MM.1S (cell line): Measurements from ENCODE around the gene MID1.

Experiments
- DNase-seq: peaks from one replicate; pipeline ENCODE4 v3.0.0-alpha.2; 2015
- H2AFZ ChIP-seq: fragments of 300-600 bp; sonication (generic); 2 replicates; pipeline ENCODE4 v1.6.0; 2016; ENCODE audit warnings: antibody characterized with exemption, low read length
- H3F3A ChIP-seq: fragments of 300-600 bp; sonication (generic); 2 replicates; pipeline ENCODE4 v1.6.1; 2016; ENCODE audit warnings: mild to moderate bottlenecking, antibody characterized with exemption, low read length, moderate library complexity, mixed read lengths; ENCODE audit not compliant: insufficient read depth
- H3K27ac ChIP-seq: fragments of 300-600 bp; sonication (generic); 2 replicates; pipeline ENCODE4 v1.5.1; 2016; ENCODE audit warnings: mild to moderate bottlenecking, low read length
- H3K27me3 ChIP-seq: fragments of 300-600 bp; sonication (generic); replicated peaks from 2 replicates; pipeline ENCODE4 v1.6.0; 2016; ENCODE audit warnings: low read length; ENCODE audit not compliant: insufficient read depth
- H3K36me3 ChIP-seq: fragments of 300-600 bp; sonication (generic); replicated peaks from 2 replicates; pipeline ENCODE4 v1.6.1; 2016; ENCODE audit warnings: mild to moderate bottlenecking, low read length, mixed read lengths; ENCODE audit not compliant: insufficient read depth
- H3K4me1 ChIP-seq: fragments of 300-600 bp; sonication (generic); 2 replicates; pipeline ENCODE4 v1.6.1; 2016; ENCODE audit warnings: low read length, mixed read lengths
- H3K4me2 ChIP-seq: fragments of 300-600 bp; sonication (generic); 2 replicates; pipeline ENCODE4 v1.6.0; 2016; ENCODE audit warnings: low read depth, low read length
- H3K4me3 ChIP-seq: fragments of 300-600 bp; sonication (generic); 2 replicates; pipeline ENCODE4 v1.5.1; 2016; ENCODE audit warnings: low read length, mixed read lengths
- H3K79me2 ChIP-seq: fragments of 300-600 bp; sonication (generic); 2 replicates; pipeline ENCODE4 v1.6.1; 2016; ENCODE audit warnings: mixed run types, low read length, mixed read lengths
- H3K9ac ChIP-seq: fragments of 300-600 bp; sonication (generic); 2 replicates; pipeline ENCODE4 v1.6.1; 2016; ENCODE audit warnings: low read length, mixed read lengths
- H3K9me2 ChIP-seq: fragments of 300-600 bp; sonication (generic); replicated peaks from 2 replicates; pipeline ENCODE4 v1.6.1; 2016; ENCODE audit warnings: mild to moderate bottlenecking, low read length, mixed read lengths; ENCODE audit not compliant: insufficient read depth
- H3K9me3 ChIP-seq: fragments of 300-600 bp; sonication (generic); replicated peaks from 2 replicates; pipeline ENCODE4 v1.6.1; 2016; ENCODE audit warnings: mild to moderate bottlenecking, low read length, mixed read lengths; ENCODE audit not compliant: insufficient read depth
- H4K20me1 ChIP-seq: fragments of 300-600 bp; sonication (generic); 2 replicates; pipeline ENCODE4 v1.6.1; 2016; ENCODE audit warnings: mild to moderate bottlenecking, low read length, moderate library complexity, mixed read lengths; ENCODE audit not compliant: insufficient read depth
- EZH2 ChIP-seq: fragments of 300-600 bp; sonication (generic); optimal IDR thresholded peaks from 2 replicates; pipeline ENCODE3; 2017; ENCODE audit warnings: low read depth, mild to moderate bottlenecking, antibody characterized with exemption, low read length, mixed read lengths
- EZH2phosphoT487 ChIP-seq: fragments of 300-600 bp; sonication (generic); IDR thresholded peaks from 2 replicates; pipeline ENCODE4 v1.6.1; 2018; ENCODE audit warnings: antibody characterized with exemption, low read length
- TF ChIP-seq, protein P1 (sequence below): fragments of 300-600 bp; sonication (generic); IDR thresholded peaks from 2 replicates; pipeline ENCODE4 v1.5.1; 2016; ENCODE audit warnings: antibody characterized with exemption, low read length, mixed read lengths

The MID1 gene

DNA sequence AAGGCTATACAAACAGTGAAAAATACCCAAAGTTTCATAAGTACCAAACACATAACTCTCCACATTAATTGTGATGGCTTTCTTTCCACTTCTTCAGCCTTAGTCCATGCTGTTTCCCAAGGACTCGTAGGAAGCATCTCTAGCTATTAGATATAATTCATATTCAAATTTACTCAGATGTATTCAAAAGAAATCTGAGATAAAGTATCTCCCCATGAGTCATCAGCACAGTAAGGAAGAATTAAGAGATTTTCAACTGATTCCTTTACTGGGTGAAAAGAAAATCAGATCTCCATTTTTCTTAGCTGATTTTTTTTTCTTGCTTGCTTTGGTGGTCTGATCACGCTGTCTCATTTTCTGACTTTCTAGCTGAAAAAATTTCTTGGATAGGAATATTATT, 71.7 kb downstream of the MID1 start:
- H3K9me2 ChIP-seq, result no peaks in the 10 kb centered on the region
- H3K4me2 ChIP-seq, result no peak overlapping the region
- no peak for DNase-seq
- H2AFZ ChIP-seq, result no peak overlapping the region
- TF ChIP-seq EZH2phosphoT487 (no peak), EZH2 (no peak)
- TF ChIP-seq, protein P1, sequence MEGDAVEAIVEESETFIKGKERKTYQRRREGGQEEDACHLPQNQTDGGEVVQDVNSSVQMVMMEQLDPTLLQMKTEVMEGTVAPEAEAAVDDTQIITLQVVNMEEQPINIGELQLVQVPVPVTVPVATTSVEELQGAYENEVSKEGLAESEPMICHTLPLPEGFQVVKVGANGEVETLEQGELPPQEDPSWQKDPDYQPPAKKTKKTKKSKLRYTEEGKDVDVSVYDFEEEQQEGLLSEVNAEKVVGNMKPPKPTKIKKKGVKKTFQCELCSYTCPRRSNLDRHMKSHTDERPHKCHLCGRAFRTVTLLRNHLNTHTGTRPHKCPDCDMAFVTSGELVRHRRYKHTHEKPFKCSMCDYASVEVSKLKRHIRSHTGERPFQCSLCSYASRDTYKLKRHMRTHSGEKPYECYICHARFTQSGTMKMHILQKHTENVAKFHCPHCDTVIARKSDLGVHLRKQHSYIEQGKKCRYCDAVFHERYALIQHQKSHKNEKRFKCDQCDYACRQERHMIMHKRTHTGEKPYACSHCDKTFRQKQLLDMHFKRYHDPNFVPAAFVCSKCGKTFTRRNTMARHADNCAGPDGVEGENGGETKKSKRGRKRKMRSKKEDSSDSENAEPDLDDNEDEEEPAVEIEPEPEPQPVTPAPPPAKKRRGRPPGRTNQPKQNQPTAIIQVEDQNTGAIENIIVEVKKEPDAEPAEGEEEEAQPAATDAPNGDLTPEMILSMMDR, result no peak
- H3K36me3 ChIP-seq, result no peaks in the 10 kb centered on the region
- H3K9ac ChIP-seq, result no peak overlapping the region
- H3K4me1 ChIP-seq, result no peaks in the 10 kb centered on the region
- H3K79me2 ChIP-seq, result no peaks in the 10 kb centered on the region
- H3K27ac ChIP-seq, result no peak overlapping the region
- H3K9me3 ChIP-seq, result no peaks in the 10 kb centered on the region
- no peaks in the 10 kb centered on the region for H3F3A ChIP-seq
- H4K20me1 ChIP-seq, result no peaks in the 10 kb centered on the region
- no peaks in the 10 kb centered on the region for H3K27me3 ChIP-seq
- no peak overlapping the region for H3K4me3 ChIP-seq

DNA sequence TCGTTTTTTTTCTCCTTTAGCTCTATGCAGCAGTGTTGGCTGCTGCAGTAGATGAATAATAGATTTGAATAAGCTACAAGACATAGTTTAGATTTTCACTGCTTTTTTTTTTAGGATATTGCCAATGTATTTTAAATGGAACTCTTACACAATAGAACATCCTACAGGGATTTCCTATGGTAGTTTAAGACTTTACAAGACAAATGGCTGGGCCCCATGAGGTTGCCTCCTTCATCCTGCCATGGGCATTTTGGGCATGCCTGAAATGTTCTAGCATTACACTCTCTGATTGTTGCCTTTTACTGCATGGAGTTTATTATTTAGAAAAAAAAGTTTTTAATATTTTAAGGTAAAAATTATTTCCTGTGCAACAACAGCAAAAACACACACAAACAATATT, 74.5 kb downstream of the MID1 start:
- Histone ChIP-seq H3K36me3 (no peaks in the 10 kb centered on the region), H3K27ac (no peak overlapping the region), H4K20me1 (no peaks in the 10 kb centered on the region), H3K9ac (no peak overlapping the region), H3K4me2 (no peak overlapping the region), H3K27me3 (no peaks in the 10 kb centered on the region), H3K4me3 (no peak overlapping the region), H3K79me2 (no peaks in the 10 kb centered on the region), H2AFZ (no peak overlapping the region), H3K9me2 (no peaks in the 10 kb centered on the region), H3K4me1 (no peaks in the 10 kb centered on the region), H3K9me3 (no peaks in the 10 kb centered on the region), H3F3A (no peaks in the 10 kb centered on the region)
- DNase-seq, result no peak
- TF ChIP-seq EZH2 (no peak), EZH2phosphoT487 (no peak)
- TF ChIP-seq, protein P1, result no peak

DNA sequence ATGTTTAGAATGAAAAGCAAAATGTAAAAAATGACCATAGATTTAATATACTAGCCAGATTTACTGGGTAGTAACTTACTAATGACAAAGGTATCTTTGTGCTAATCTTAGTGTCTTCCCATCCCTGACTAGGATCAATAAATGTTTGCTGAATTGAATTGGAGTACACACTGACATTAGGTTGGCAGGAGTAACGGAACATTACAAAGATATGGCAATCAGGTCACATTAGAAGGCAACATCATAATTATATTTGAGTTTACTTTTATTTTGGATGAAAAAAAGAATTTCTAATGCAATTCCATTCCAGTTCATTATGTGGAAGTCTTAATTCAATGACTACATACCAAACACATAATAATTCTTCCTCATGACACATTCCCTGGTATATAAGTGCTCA, 77.8 kb downstream of the MID1 start:
- no peaks in the 10 kb centered on the region for H4K20me1 ChIP-seq
- H3K9ac ChIP-seq, result no peak overlapping the region
- H3K4me1 ChIP-seq, result no peaks in the 10 kb centered on the region
- no peak overlapping the region for H2AFZ ChIP-seq
- no peaks in the 10 kb centered on the region for H3K9me3 ChIP-seq
- H3K9me2 ChIP-seq, result no peaks in the 10 kb centered on the region
- H3K36me3 ChIP-seq, result no peaks in the 10 kb centered on the region
- H3K4me3 ChIP-seq, result no peak overlapping the region
- H3K27me3 ChIP-seq, result no peaks in the 10 kb centered on the region
- no peaks in the 10 kb centered on the region for H3K79me2 ChIP-seq
- no peak overlapping the region for H3K27ac ChIP-seq
- no peak for TF ChIP-seq EZH2phosphoT487
- TF ChIP-seq EZH2, result no peak
- TF ChIP-seq, protein P1, result no peak
- no peak for DNase-seq
- no peak overlapping the region for H3K4me2 ChIP-seq
- H3F3A ChIP-seq, result no peaks in the 10 kb centered on the region
